ENCODE data around the gene FXYD6. TPM values are rescaled to one million over a fixed set of nuclear protein-coding genes. Genes with fewer than 3 reads are reported as not detected.

FXYD6 gene
- total RNA-seq, 4 donors from 2014 or later, result 7.0 to 27.0 (median 20.1) TPM

GRCh38 chr11:117852309-117852708, 24.1 kb downstream of the FXYD6 start:
- 64 to 65% methylated on average over 3 of the region's 3 CpGs for WGBS, 2 donors
- intact Hi-C loops (cut with DNase I; ENCODE audit: low total_unique reads), result no loop called here
- H3K4me3 ChIP-seq (ENCODE audit: low read depth, poor library complexity, severe bottlenecking), result no peak overlapping the region
- no peak for DNase-seq (ENCODE audit: low spot score in 2 of 2)
- TF ChIP-seq POLR2A (IDR thresholded peaks at IDR 0.05), result no peak
- TF ChIP-seq CTCF (IDR thresholded peaks at IDR 0.05), result no peak

- intact Hi-C loops (cut with DNase I; ENCODE audit: low total_unique reads), result no loop called here
- no peak for TF ChIP-seq CTCF (IDR thresholded peaks at IDR 0.05)
- no peak for TF ChIP-seq POLR2A (IDR thresholded peaks at IDR 0.05)
- no peak overlapping the region for H3K4me3 ChIP-seq (ENCODE audit: low read depth, poor library complexity, severe bottlenecking)
- DNase-seq (ENCODE audit: low spot score in 2 of 2), result peak in 1 of 2 donors; percentile 72
- WGBS, 2 donors, result 60% methylated on average over 3 of the region's 3 CpGs
These were observed 24.6 kb downstream of the FXYD6 start for GRCh38 chr11:117851852-117852251.

- no peak overlapping the region for H3K4me3 ChIP-seq (ENCODE audit: low read depth, poor library complexity, severe bottlenecking)
- intact Hi-C loops (cut with DNase I; ENCODE audit: low total_unique reads), result no loop called here
- WGBS, 2 donors, result 54 to 59% methylated on average over 3 of the region's 3 CpGs
- TF ChIP-seq CTCF (IDR thresholded peaks at IDR 0.05) (no peak), POLR2A (IDR thresholded peaks at IDR 0.05) (no peak)
- peak in 1 of 2 donors; percentile 3 for DNase-seq (ENCODE audit: low spot score in 2 of 2)
These were observed 25.4 kb downstream of the FXYD6 start for GRCh38 chr11:117851106-117851505.

GRCh38 chr11:117849781-117850414, 26.6 kb downstream of the FXYD6 start:
- TF ChIP-seq CTCF (IDR thresholded peaks at IDR 0.05) (no peak), POLR2A (IDR thresholded peaks at IDR 0.05) (no peak)
- DNase-seq (ENCODE audit: low spot score in 2 of 2), result peak in 1 of 2 donors; percentile 6
- 85 to 90% methylated on average over 6 of the region's 6 CpGs for WGBS, 2 donors
- H3K4me3 ChIP-seq (ENCODE audit: low read depth, poor library complexity, severe bottlenecking), result no peak overlapping the region
- intact Hi-C loops (cut with DNase I; ENCODE audit: low total_unique reads), result loop anchor here (5.0 to 10.0 kb wide), 2 partner anchors 205 to 1542 kb away; no protein-coding TSS in a partner anchor

- intact Hi-C loops (cut with DNase I; ENCODE audit: low total_unique reads), result loop anchor here (2.0 to 10.0 kb wide), 2 partner anchors 105 to 211 kb away; no protein-coding TSS in a partner anchor
- peak; percentile 74 to 97 for DNase-seq (ENCODE audit: low spot score in 2 of 2)
- WGBS, 2 donors, result 21 to 24% methylated on average over 9 of the region's 9 CpGs
These were observed 32.6 kb downstream of the FXYD6 start for GRCh38 chr11:117843666-117844484.

More at GRCh38 chr11:117843666-117844484, 32.6 kb downstream of the FXYD6 start:
- peak in 1 of 3 donors; percentile 90 for TF ChIP-seq CTCF (IDR thresholded peaks at IDR 0.05)
- no peak for TF ChIP-seq POLR2A (IDR thresholded peaks at IDR 0.05)
- H3K4me3 ChIP-seq (ENCODE audit: low read depth, poor library complexity, severe bottlenecking), result no peak overlapping the region
